ENCODE measurements around the gene TSEN2.

The TSEN2 gene

DNA sequence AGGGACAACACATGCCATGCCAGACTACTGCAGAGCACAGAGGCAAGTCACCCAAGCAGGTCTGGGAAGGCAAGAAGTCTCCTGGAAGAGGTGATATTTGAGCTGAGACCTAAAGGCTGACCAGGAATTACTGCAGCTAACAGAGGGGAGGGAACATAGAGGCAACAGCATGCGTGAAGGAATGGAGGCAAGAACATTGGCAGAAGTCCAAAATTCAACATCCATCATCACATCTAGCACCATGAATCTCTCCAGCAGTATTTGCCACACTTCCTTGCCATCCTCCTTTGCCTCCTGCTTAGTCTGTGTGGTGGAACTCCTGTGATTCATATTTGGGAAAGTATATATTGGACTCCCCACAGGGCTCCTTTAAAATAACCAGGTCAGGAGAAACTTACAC lies 870 bp upstream of the TSEN2 start:
- Histone ChIP-seq H2BK120ac (ENCODE audit: low read depth, low read length) (no peak overlapping the region), H2BK12ac (ENCODE audit: low read length in 2 of 2) (no peak overlapping the region), H3K4me1 (ENCODE audit: control insufficient read depth, insufficient read depth, low read depth, low read length) (peaks cover 11% of the 10 kb centered on the region), H3K27me3 (ENCODE audit: control insufficient read depth in 1 of 2, insufficient read depth in 1 of 2, low read length in 2 of 2) (no peaks in the 10 kb centered on the region), H2BK15ac (ENCODE audit: low read depth, poor library complexity, severe bottlenecking) (no peak overlapping the region), H3K79me1 (replicated peaks; ENCODE audit: low read length, poor library complexity, severe bottlenecking) (peaks cover 14% of the 10 kb centered on the region), H4K91ac (ENCODE audit: low read length) (no peak overlapping the region), H3K23ac (ENCODE audit: low read length in 2 of 2) (no peak overlapping the region), H3K9me3 (ENCODE audit: control insufficient read depth, low read length) (no peaks in the 10 kb centered on the region), H4K8ac (ENCODE audit: low read length) (no peak overlapping the region), H3K18ac (ENCODE audit: low read depth in 1 of 2, low read length in 2 of 2) (no peak overlapping the region), H3K4me2 (ENCODE audit: low read length, poor library complexity, severe bottlenecking) (peak overlapping the region; percentile 87), H3K27ac (ENCODE audit: low read length, poor library complexity, severe bottlenecking) (no peak overlapping the region), H3K36me3 (ENCODE audit: control insufficient read depth in 1 of 2, insufficient read depth in 2 of 2, low read depth in 1 of 2, low read length in 2 of 2) (peaks cover 0 to 11% of the 10 kb centered on the region in 2 experiments), H2AFZ (ENCODE audit: low read depth, low read length) (no peak overlapping the region), H3K14ac (ENCODE audit: low read length in 2 of 2) (no peak overlapping the region), H2BK5ac (ENCODE audit: low read depth, low read length, poor library complexity, severe bottlenecking) (no peak overlapping the region), H3K9ac (ENCODE audit: low read length) (peak overlapping the region; percentile 82), H3K4ac (ENCODE audit: low read depth in 1 of 2, low read length in 2 of 2) (no peak overlapping the region), H2AK5ac (ENCODE audit: low read length, severe bottlenecking) (no peak overlapping the region), H3K4me3 (ENCODE audit: insufficient read depth in 1 of 2, low read depth in 1 of 2, low read length in 2 of 2) (peak overlapping the region in 1 of 2 experiments; percentile 92)
- peak; percentile 21 for DNase-seq
- WGBS: 75% methylated on average over 1 of the region's 1 CpG

DNA sequence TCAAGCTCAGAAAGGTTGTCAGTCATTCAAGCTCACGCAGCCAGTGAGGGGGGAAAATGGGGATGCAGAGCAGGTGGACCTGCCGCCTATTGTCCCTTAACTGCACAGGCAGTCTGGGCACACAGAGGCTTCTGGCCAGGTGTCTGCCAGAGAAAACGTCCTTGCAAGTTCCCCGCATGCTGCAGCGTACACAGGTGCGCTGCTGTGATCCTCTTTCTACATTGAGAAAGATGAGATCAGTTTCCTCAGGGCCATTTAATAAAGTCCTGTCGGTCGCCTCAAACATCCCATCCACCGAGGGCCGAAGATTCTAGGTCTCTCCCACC lies 445 bp upstream of the TSEN2 start:
- no peak overlapping the region for H3K14ac ChIP-seq (ENCODE audit: low read length in 2 of 2)
- peak overlapping the region; percentile 57 for H2AFZ ChIP-seq (ENCODE audit: low read depth, low read length)
- DNase-seq: no peak
- peak overlapping the region; percentile 82 for H3K9ac ChIP-seq (ENCODE audit: low read length)
- peaks cover 0 to 11% of the 10 kb centered on the region in 2 experiments for H3K36me3 ChIP-seq (ENCODE audit: control insufficient read depth in 1 of 2, insufficient read depth in 2 of 2, low read depth in 1 of 2, low read length in 2 of 2)
- H4K91ac ChIP-seq (ENCODE audit: low read length): peak overlapping the region; percentile 71
- H3K18ac ChIP-seq (ENCODE audit: low read depth in 1 of 2, low read length in 2 of 2): peak overlapping the region; percentile 58 to 67
- H3K9me3 ChIP-seq (ENCODE audit: control insufficient read depth, low read length): no peaks in the 10 kb centered on the region
- peaks cover 18% of the 10 kb centered on the region for H3K79me1 ChIP-seq (replicated peaks; ENCODE audit: low read length, poor library complexity, severe bottlenecking)
- peak overlapping the region; percentile 40 to 92 for H3K4me3 ChIP-seq (ENCODE audit: insufficient read depth in 1 of 2, low read depth in 1 of 2, low read length in 2 of 2)
- H4K8ac ChIP-seq (ENCODE audit: low read length): peak overlapping the region; percentile 76
- H3K27me3 ChIP-seq (ENCODE audit: control insufficient read depth in 1 of 2, insufficient read depth in 1 of 2, low read length in 2 of 2): no peaks in the 10 kb centered on the region
- H3K4me2 ChIP-seq (ENCODE audit: low read length, poor library complexity, severe bottlenecking): peak overlapping the region; percentile 87
- no peak overlapping the region for H2BK15ac ChIP-seq (ENCODE audit: low read depth, poor library complexity, severe bottlenecking)
- WGBS: 6% methylated on average over 10 of the region's 10 CpGs
- H2BK120ac ChIP-seq (ENCODE audit: low read depth, low read length): no peak overlapping the region
- H3K27ac ChIP-seq (ENCODE audit: low read length, poor library complexity, severe bottlenecking): peak overlapping the region; percentile 28
- no peak overlapping the region for H3K23ac ChIP-seq (ENCODE audit: low read length in 2 of 2)
- no peak overlapping the region for H2BK5ac ChIP-seq (ENCODE audit: low read depth, low read length, poor library complexity, severe bottlenecking)
- H3K4ac ChIP-seq (ENCODE audit: low read depth in 1 of 2, low read length in 2 of 2): no peak overlapping the region
- no peak overlapping the region for H2AK5ac ChIP-seq (ENCODE audit: low read length, severe bottlenecking)
- peaks cover 11% of the 10 kb centered on the region for H3K4me1 ChIP-seq (ENCODE audit: control insufficient read depth, insufficient read depth, low read depth, low read length)
- no peak overlapping the region for H2BK12ac ChIP-seq (ENCODE audit: low read length in 2 of 2)

DNA sequence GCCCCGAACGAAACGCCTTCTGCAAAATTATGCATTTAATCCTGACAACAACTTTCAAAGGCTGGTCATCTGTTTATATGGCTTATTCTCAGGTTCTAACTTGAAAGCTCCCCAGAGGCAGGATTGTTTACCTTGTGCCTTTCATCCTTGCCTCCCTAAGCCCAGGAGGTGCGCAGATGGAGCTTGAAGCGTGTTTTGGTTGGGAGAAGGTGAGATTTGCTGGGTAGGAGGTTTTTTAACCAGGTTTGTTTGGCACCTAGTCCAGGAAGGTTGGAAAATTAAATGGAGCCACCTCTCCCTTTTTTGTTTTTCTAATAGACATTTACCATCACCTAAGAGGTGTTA lies 675 bp downstream of the TSEN2 start:
- peaks cover 18% of the 10 kb centered on the region for H3K79me1 ChIP-seq (replicated peaks; ENCODE audit: low read length, poor library complexity, severe bottlenecking)
- H3K4me3 ChIP-seq (ENCODE audit: insufficient read depth in 1 of 2, low read depth in 1 of 2, low read length in 2 of 2): peak overlapping the region; percentile 67 to 92
- no peak overlapping the region for H2BK120ac ChIP-seq (ENCODE audit: low read depth, low read length)
- peaks cover 10% of the 10 kb centered on the region for H3K4me1 ChIP-seq (ENCODE audit: control insufficient read depth, insufficient read depth, low read depth, low read length)
- H3K27me3 ChIP-seq (ENCODE audit: control insufficient read depth in 1 of 2, insufficient read depth in 1 of 2, low read length in 2 of 2): no peaks in the 10 kb centered on the region
- peaks cover 0 to 17% of the 10 kb centered on the region in 2 experiments for H3K36me3 ChIP-seq (ENCODE audit: control insufficient read depth in 1 of 2, insufficient read depth in 2 of 2, low read depth in 1 of 2, low read length in 2 of 2)
- H3K9me3 ChIP-seq (ENCODE audit: control insufficient read depth, low read length): no peaks in the 10 kb centered on the region
- H2BK5ac ChIP-seq (ENCODE audit: low read depth, low read length, poor library complexity, severe bottlenecking): no peak overlapping the region
- no peak overlapping the region for H3K18ac ChIP-seq (ENCODE audit: low read depth in 1 of 2, low read length in 2 of 2)
- H2BK15ac ChIP-seq (ENCODE audit: low read depth, poor library complexity, severe bottlenecking): no peak overlapping the region
- H4K8ac ChIP-seq (ENCODE audit: low read length): no peak overlapping the region
- no peak overlapping the region for H2AK5ac ChIP-seq (ENCODE audit: low read length, severe bottlenecking)
- no peak overlapping the region for H2BK12ac ChIP-seq (ENCODE audit: low read length in 2 of 2)
- H2AFZ ChIP-seq (ENCODE audit: low read depth, low read length): peak overlapping the region; percentile 72
- no peak for DNase-seq
- H3K23ac ChIP-seq (ENCODE audit: low read length in 2 of 2): no peak overlapping the region
- no peak overlapping the region for H3K4ac ChIP-seq (ENCODE audit: low read depth in 1 of 2, low read length in 2 of 2)
- peak overlapping the region; percentile 88 for H3K4me2 ChIP-seq (ENCODE audit: low read length, poor library complexity, severe bottlenecking)
- no peak overlapping the region for H3K27ac ChIP-seq (ENCODE audit: low read length, poor library complexity, severe bottlenecking)
- no peak overlapping the region for H3K14ac ChIP-seq (ENCODE audit: low read length in 2 of 2)
- 0% methylated on average over 5 of the region's 5 CpGs for WGBS
- peak overlapping the region; percentile 89 for H3K9ac ChIP-seq (ENCODE audit: low read length)
- H4K91ac ChIP-seq (ENCODE audit: low read length): no peak overlapping the region

DNA sequence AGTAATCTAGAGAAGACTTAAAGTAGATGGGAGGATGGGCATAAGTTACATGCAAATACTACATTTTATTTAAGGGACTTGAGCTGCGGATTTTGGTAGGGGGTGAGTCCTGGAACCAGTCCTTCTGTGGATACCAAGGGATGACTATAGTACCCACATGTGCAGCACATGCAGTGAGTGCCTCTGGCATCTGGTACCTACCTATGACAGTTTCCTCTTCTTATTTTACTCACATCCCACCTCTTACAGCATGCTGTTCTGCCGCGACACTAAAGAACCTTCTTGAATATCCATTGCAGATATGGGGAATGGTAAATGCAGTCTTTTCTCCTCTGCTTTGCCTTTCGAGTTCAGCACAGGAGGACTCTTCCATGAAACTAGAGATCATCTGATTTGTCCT lies 1.7 kb downstream of the TSEN2 start:
- Histone ChIP-seq H2AK5ac (ENCODE audit: low read length, severe bottlenecking) (no peak overlapping the region), H3K79me1 (replicated peaks; ENCODE audit: low read length, poor library complexity, severe bottlenecking) (peaks cover 22% of the 10 kb centered on the region), H3K4me2 (ENCODE audit: low read length, poor library complexity, severe bottlenecking) (no peak overlapping the region), H3K27ac (ENCODE audit: low read length, poor library complexity, severe bottlenecking) (no peak overlapping the region), H4K8ac (ENCODE audit: low read length) (no peak overlapping the region), H3K4ac (ENCODE audit: low read depth in 1 of 2, low read length in 2 of 2) (no peak overlapping the region), H2AFZ (ENCODE audit: low read depth, low read length) (no peak overlapping the region), H2BK5ac (ENCODE audit: low read depth, low read length, poor library complexity, severe bottlenecking) (no peak overlapping the region), H2BK12ac (ENCODE audit: low read length in 2 of 2) (no peak overlapping the region), H3K27me3 (ENCODE audit: control insufficient read depth in 1 of 2, insufficient read depth in 1 of 2, low read length in 2 of 2) (no peaks in the 10 kb centered on the region), H4K91ac (ENCODE audit: low read length) (no peak overlapping the region), H3K4me3 (ENCODE audit: insufficient read depth in 1 of 2, low read depth in 1 of 2, low read length in 2 of 2) (no peak overlapping the region), H2BK15ac (ENCODE audit: low read depth, poor library complexity, severe bottlenecking) (no peak overlapping the region), H3K9ac (ENCODE audit: low read length) (no peak overlapping the region), H3K18ac (ENCODE audit: low read depth in 1 of 2, low read length in 2 of 2) (no peak overlapping the region), H2BK120ac (ENCODE audit: low read depth, low read length) (no peak overlapping the region), H3K36me3 (ENCODE audit: control insufficient read depth in 1 of 2, insufficient read depth in 2 of 2, low read depth in 1 of 2, low read length in 2 of 2) (peaks cover 0 to 26% of the 10 kb centered on the region in 2 experiments), H3K23ac (ENCODE audit: low read length in 2 of 2) (no peak overlapping the region), H3K4me1 (ENCODE audit: control insufficient read depth, insufficient read depth, low read depth, low read length) (peaks cover 12% of the 10 kb centered on the region), H3K14ac (ENCODE audit: low read length in 2 of 2) (no peak overlapping the region), H3K9me3 (ENCODE audit: control insufficient read depth, low read length) (no peaks in the 10 kb centered on the region)
- WGBS: 99% methylated on average over 4 of the region's 4 CpGs
- DNase-seq: no peak

Data from mesenchymal stem cell (in vitro differentiated cells and primary cell).